ENCODE measurements around the gene LAMA1. TPM values are rescaled to one million over a fixed set of nuclear protein-coding genes. Genes with fewer than 3 reads are reported as not detected.
"Not testable (repeated sequence)": the region's sequence is repeated elsewhere in the genome, so short reads cannot be mapped to it uniquely, and the experiment has no call there.

The LAMA1 gene
- total RNA-seq, 1 donor from 2014 or later, result 12.2 TPM

DNA sequence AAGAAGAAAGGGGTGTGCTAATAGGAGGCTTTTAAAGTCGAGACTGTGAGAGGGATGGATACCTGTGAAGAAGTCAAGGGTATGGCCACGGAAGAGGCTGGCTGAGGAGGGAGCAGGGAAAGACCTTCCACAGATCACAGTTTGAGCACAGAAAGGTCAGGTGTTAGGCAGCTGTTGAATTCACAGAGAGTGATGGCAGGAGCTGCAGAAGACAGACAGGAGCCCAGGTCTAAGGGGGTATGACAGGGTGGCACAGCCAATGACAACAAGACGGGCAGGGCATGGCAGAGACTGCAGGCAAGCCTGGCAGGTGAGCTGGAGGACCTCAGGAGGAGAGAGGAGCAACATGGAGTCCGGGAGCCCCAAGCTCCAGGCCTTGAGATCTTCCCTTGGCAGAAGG is 163.1 kb downstream of the LAMA1 start:
- FAIRE-seq (no peak), DNase-seq (ENCODE audit: low spot score in 2 of 2) (no peak)

DNA sequence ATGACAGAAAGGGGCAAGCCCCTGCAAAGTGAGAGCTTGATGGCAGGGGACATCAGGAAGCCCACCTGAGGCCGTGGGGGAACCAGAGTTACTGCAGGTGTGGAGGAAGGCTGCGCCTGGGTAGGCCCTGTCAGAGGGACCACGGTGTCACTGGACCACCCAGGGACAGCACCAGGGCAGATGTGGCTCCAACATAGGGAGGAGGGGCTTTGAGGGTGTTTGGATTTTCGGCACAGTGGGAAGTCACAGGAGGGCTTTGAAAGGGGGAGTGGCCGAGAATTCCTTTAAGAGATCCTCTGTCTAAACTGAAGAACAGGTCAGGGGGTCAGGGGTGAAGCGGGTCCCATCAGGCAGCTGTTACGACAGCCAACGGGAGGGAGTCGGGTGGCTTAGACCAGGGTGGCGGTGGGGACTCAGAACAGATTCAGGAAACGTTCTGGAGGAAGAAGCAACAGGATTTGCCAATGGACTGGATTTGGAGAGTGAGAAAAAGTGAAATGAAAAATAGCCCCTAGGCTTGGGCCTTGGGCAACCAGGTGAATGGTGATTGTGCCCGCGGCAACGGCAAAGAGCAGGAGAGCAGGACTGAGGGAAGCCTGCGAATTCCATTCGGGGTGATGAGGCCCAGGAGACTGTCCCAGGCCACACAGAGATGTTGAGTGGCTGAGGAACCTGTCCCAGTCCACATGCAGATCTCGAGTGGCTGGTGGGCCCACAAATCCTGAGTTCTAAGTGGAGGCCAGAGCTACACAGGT is 166.1 kb downstream of the LAMA1 start:
- FAIRE-seq (no peak), DNase-seq (ENCODE audit: low spot score in 2 of 2) (no peak)

DNA sequence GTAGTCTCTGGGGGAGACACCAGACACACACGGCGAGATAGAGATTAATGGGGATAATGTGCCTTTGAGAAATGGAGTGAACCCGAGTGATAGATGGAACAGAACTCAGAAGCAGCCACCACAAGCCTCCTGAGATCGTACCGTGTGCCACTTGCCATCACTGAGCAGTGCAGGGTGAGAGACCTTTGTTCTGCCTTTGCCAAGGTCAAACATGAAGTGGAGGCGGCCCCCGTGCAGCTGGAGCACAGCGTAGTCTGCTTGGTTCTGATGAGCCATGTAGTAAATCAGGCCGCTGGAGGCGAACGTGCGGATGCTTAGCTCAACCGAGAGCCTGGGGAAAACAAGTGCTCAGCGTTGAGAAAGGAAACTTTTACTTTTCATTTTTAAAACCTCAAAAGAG is 167.0 kb downstream of the LAMA1 start:
- FAIRE-seq (no peak), DNase-seq (ENCODE audit: low spot score in 2 of 2) (no peak)

DNA sequence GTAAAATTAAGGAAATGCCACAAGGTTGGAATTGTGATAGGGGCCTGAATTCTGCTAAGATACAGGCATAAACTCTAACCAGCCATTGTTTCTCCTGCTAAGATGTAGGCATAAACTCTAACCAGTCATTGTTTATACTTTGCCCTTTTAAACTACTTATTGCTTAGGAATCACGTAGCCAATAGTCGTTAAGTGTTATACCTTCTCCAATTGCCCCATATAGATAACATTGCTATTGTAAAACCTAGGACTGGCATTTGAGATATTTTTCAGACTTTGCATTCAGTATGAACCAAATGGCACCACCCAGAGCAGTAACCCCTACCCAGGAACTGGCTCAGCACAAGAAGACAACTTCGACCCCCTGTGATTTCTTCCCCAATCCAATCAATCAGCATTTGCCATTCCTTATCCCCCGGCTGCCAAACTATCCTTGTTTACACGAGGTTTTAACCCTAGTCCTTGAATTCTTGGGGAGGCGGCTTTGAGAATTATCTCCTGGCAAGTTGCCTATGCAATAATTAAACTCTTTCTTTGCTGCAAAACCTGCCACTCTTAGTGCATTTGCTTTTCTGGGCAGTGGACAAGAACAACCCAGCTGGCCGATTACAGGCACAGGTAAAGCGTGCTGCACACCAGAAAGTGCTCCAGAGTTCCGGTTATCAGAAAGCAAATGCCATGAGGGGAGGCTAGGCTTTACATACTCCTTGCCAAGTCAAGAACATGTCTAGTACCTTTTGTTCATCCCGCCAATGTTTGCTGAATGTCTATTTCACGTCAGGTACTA is 167.6 kb downstream of the LAMA1 start:
- DNase-seq (ENCODE audit: low spot score in 2 of 2) (no peak), FAIRE-seq (no peak)

GRCh38 chr18:6948281-6949055 is 169.1 kb downstream of the LAMA1 start:
- DNase-seq (ENCODE audit: low spot score in 2 of 2), result no peak
- FAIRE-seq, result no peak

DNA sequence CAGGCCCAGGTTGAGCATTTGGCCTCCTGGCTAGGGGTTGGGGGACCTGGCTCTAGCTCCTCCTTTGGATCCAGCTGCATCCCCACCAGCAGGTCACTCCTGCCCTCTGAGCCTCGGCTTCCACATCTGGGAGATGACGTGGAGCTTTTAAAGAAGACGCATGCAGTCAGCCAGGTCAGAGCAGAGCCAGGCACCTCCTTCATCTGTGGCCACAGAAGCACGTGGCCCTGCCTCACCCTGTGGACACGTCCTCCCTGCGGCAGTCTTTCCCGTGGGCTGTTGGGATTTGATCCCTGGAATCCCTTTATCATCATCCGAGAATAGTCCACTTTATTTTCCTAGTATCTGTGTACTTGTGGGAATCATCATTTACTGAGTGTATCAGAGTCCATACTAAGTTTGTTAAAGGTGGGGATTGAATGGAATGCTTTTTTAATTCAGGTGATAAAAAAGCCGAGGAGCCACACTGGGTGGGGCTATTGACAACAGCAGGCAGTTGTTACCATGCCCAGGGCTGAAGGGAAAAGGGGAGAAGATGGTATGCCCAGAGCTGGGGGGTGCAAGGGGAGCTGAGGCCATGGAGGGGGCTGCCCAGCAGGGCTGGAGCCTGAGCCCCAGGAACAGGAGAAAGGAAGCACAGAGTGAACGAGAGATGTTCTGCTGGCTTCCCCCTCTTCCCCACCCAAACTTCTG is 170.1 kb downstream of the LAMA1 start:
- no peak for FAIRE-seq
- no peak for DNase-seq (ENCODE audit: low spot score in 2 of 2)

DNA sequence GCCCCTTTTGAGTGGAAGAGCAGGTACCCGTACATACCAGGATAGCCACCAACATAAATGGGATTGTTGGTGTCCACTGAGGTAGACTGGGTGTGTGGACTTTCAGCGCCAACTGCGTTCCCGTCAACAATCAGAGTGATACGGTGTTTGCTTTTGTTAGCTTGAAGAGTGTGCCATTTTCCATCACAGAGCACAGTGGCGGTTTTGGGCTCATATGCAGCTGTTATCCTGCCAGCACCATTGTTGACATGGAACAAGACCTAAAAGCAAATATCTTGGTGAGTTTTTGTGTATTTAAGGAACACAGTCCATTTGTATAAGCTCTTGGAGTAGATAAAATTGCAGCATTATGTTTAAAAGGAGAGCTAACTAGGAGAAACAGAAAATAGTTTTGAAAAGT is 174.5 kb downstream of the LAMA1 start:
- FAIRE-seq (no peak), DNase-seq (ENCODE audit: low spot score in 2 of 2) (no peak)

- no peak for FAIRE-seq
- no peak for DNase-seq (ENCODE audit: low spot score in 2 of 2)
Measured at GRCh38 chr18:6942742-6943141, 174.9 kb downstream of the LAMA1 start.

DNA sequence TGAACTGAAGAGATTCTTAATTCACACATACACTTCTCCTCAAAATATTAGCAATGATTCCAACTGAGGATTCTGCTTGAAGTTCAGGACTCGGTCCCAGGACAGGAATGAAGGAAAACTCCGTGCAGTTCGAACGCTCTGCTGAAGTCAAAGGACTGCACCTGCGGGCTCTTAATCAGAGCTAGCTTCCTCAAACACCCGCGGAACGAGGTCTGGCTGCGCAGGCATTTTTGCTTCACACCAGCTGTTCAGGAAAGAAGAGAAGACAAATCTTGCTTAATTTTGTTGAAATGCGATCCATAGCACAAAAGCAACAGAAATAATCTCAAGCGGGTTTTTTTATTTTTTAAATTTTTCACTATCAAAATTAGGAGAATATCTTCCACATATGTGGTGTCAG is 175.6 kb downstream of the LAMA1 start:
- DNase-seq (ENCODE audit: low spot score in 2 of 2) (no peak), FAIRE-seq (no peak)

DNA sequence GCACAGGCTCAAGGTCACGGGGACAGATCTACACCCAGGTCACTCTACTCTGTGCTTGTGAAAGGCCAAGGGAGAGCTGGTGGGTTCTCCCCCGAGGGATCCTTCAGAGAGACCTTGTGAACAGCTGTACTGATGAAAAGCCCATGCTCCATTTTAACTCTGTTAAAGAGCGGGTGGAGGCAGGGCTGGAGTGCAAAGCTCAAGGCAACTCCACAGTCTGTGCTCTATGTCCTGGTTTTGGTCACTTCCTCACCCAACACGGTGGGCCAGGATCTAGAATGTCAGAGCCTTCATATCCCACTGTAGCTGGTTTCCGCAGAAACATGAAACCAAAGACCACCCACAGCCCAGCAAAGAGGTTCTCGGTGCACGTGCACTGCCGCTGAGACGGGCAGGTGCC is 177.1 kb downstream of the LAMA1 start:
- DNase-seq (ENCODE audit: low spot score in 2 of 2), result no peak
- FAIRE-seq, result no peak

GRCh38 chr18:6939972-6940371 is 177.6 kb downstream of the LAMA1 start:
- FAIRE-seq (no peak), DNase-seq (ENCODE audit: low spot score in 2 of 2) (no peak)

DNA sequence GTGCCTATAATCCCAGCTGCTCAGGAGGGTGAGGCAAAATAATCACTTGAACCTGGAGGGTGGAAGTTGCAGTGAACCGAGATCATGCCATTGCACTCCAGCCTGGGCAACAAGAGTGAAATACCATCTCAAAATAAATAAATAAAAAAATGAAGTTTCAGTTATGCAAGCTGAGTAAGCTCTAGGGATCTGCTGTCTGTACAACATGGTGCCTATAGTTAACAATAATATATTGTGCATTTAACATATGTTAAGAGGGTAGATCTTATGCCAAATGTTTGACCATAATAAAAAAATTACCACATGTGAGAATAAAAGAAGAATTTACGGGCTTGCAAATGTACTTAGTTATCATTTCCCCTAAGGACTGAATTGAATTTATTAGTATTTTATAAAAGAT is 179.2 kb downstream of the LAMA1 start:
- FAIRE-seq; DNase-seq (ENCODE audit: low spot score in 2 of 2): not testable (repeated sequence)

- FAIRE-seq (no peak), DNase-seq (ENCODE audit: low spot score in 2 of 2) (no peak)
Measured at GRCh38 chr18:6938003-6938402, 179.6 kb downstream of the LAMA1 start.

DNA sequence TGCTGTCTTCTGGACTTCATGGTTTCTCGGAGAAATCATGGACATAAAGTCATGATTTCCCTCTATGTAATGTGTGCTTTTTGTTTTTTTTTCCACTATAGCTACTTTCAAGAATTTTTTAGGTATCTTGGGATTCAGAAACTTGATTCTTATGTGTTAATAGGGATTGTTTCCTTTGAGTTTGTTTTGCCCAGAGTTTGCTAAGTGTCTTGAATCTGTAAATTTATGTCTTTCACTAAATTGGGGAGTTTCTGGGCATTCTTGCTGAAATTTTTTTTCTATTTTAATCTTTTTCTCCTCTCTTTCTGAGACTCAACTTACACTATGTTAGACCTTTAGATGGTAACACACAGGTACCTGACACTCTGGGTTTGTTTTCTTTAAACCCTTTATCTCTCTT is 182.7 kb downstream of the LAMA1 start:
- no peak for FAIRE-seq
- DNase-seq (ENCODE audit: low spot score in 2 of 2), result no peak

DNA sequence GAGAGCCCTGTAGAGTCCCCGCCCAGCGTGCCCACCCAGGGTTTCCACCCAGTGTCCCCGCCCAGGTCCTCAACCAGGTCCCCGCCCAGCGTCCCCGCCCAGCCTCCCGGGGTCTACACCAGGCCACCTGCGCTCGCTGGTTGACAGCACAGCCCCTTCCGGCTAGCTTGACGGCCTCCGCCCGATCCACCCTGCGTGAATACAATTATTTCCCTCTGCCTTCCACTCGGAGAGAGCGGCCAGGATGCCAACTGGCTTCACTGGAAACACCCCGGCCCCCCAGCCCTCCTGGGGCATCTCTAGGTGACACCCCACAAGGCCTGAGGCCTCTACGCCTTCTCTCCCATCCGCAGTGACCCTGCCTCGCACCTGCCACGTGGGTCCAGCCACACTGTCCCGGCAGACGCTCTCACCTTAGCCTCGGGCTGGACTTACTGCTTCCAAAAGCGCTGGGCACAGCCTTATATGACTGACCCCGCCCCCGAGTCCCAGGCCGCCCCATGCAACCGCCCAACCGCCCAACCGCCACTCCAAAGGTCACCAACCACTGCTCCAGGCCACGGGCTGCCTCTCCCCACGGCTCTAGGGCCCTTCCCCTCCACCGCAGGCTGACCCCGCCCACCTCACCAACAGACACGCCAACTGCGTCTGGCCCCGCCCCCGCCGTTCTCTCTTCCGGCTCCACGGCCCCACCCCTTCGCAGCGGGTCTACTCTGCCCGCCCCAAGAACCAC is 188.1 kb downstream of the LAMA1 start:
- FAIRE-seq (no peak), DNase-seq (ENCODE audit: low spot score in 2 of 2) (no peak)

GRCh38 chr18:6928359-6928758 is 189.2 kb downstream of the LAMA1 start:
- FAIRE-seq (no peak), DNase-seq (ENCODE audit: low spot score in 2 of 2) (no peak)

- DNase-seq (ENCODE audit: low spot score in 2 of 2), result no peak
- FAIRE-seq, result no peak
Measured at GRCh38 chr18:6927153-6927552, 190.4 kb downstream of the LAMA1 start.

DNA sequence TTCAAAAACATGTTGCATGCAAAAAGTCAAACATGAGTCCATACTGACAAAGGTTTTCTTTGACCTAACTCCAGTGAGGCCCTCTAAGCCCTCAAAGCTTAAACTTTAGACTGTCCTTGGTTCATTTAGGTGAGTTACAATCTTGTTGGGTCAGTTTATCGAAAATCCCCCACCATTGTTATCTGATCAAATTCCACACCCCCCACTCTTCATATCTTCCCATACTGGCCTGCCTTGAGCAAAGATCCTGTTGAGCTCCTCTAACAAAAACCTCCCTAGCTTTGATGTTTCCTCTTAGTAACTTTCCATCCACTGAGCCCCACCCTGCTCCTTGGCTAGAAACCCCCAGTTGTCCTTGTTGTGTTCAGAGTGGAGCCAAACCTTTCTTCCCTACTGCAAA is 194.4 kb downstream of the LAMA1 start:
- DNase-seq (ENCODE audit: low spot score in 2 of 2) (no peak), FAIRE-seq (no peak)

- FAIRE-seq, result no peak
- DNase-seq (ENCODE audit: low spot score in 2 of 2), result no peak
Measured at GRCh38 chr18:6921571-6921970, 196.0 kb downstream of the LAMA1 start.

All from frontal cortex (tissue), 4 donors.